VCaP (cell line): ENCODE measurements around the gene ZBED2.

ENCODE experiments used
- H3K27ac ChIP-seq: fragments of 450-650 bp; 2 replicates; pipeline ENCODE4 v1.5.1; 2017
- TF ChIP-seq, protein P1 (sequence below): fragments of 450-650 bp; conservative IDR thresholded peaks from 2 replicates; pipeline ENCODE4 v1.5.1; 2017; ENCODE audit warnings: mild to moderate bottlenecking, moderate library complexity

Gene ZBED2

DNA sequence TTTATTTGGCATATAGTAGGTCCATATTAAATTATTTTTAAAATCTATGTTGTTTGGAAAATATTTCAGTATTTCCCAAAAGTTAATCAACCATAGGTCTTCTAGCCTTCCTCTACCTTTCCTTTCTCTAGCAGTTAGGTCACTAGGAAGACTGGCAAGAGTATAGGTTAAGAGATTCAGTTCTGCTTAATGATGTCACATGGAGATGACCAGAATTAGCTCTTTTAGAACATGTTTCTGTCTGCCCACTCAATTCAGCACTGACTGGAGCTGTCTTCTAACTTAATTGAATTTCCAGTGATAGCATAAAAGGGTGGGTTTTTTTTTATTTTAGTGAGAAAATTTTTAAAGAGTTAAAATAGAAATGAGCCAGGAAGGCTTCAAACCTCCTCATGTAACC, 23.8 kb upstream of the ZBED2 start:
- H3K27ac ChIP-seq: no peak overlapping the region
- TF ChIP-seq, protein P1, sequence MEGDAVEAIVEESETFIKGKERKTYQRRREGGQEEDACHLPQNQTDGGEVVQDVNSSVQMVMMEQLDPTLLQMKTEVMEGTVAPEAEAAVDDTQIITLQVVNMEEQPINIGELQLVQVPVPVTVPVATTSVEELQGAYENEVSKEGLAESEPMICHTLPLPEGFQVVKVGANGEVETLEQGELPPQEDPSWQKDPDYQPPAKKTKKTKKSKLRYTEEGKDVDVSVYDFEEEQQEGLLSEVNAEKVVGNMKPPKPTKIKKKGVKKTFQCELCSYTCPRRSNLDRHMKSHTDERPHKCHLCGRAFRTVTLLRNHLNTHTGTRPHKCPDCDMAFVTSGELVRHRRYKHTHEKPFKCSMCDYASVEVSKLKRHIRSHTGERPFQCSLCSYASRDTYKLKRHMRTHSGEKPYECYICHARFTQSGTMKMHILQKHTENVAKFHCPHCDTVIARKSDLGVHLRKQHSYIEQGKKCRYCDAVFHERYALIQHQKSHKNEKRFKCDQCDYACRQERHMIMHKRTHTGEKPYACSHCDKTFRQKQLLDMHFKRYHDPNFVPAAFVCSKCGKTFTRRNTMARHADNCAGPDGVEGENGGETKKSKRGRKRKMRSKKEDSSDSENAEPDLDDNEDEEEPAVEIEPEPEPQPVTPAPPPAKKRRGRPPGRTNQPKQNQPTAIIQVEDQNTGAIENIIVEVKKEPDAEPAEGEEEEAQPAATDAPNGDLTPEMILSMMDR: no peak

DNA sequence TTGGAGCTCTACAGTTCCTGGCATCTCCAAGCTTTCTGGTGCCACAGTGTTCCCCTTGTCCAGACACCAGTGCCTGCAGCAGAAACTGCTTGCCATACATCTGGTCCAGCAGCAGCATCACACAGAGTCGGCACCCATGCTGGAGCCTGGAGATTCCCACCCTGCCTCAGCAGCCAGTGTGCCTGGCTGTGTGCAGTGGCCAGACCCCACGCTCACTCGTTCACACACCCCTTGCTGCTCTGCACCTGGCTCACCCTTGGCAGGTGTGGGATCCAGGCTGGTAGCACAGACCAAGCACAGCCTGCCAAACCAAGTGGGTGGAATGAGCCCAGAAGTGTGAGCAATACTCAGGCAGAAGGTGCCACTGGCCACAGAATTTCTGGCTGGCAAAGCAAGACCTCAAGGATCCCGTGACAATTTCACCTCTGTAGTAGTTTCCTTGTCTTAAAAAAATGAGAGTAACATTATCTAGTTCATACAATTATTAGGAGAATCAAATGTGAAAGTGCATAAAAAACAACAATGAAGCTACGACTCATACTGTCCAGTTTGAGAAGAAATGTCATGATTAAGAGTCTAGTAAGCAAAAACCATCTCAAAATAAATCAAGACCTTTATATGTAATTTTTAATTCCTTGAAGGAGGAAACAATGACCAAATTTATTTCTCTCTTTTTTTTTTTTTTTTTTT, 22.9 kb upstream of the ZBED2 start:
- TF ChIP-seq, protein P1: no peak
- H3K27ac ChIP-seq: no peak overlapping the region

DNA sequence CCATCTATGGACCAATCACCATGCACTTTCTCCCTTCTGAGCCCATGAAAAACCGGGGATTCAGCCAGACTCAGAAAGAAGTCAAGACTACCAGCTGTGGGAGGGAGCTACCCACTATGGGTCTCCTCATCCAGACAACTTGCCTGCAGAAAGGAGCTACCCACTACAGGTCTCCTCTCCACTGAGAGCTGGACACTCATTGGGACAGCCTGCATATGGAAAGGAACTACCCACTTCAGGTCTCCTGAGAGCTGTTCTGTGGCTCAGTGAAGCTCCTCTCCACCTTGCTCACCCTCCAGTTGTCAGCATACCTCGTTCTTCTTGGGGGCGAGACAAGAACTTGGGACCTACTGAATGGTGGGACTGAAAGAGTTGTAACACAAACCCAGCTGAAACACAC, 22.3 kb upstream of the ZBED2 start:
- TF ChIP-seq, protein P1: no peak
- no peak overlapping the region for H3K27ac ChIP-seq

DNA sequence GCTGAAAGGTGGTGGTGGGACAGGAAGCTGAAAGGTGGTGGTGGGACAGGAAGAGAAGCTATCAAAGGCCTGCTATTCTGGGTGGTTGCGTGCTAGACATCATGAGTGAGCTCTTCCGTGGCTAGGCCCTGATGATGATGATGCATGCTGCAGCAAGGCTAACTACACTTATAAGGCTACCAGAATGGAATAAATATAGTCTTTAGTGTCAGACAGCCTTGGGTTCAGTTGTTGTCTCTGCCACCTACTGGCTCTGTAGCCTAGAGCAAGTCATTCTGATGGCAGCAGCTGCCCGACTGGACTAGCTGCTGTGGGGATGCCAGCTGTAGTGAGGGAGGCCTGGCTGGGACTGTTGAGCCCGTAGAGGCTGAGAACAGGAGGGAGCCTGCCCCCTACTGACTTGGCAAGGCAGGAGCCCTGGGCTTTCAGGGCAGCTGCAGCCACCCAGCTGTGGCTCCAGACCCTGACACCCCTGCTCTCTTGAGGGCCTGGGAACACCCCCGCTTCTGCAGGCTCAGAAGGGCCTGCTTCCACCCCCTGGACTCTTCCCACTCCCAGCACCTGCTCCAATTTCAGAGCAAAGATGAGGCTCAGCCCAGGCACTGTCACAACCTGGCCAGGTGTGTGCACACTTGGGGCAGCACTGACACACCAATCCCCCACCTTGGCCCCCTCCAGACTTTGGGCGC, 21.4 kb upstream of the ZBED2 start:
- TF ChIP-seq, protein P1: no peak
- H3K27ac ChIP-seq: no peak overlapping the region

DNA sequence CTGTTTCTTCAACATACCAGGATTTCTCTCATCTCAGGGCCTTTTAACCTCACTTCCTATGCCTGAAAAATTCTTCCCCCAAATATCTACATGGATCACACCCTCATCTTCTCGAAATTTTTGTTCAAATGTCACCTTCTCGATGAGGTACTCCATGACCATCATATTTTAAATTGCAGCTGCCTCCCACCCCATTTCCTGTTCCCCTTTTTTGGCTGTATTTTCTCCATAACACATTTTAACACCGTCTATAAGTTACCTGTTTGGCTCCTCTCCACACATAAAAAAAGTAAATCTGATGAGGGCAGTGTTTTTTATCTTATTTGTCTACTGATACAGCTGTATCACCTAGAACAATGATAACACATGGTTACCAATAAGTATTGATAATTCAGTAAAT, 20.7 kb upstream of the ZBED2 start:
- TF ChIP-seq, protein P1: no peak
- no peak overlapping the region for H3K27ac ChIP-seq

DNA sequence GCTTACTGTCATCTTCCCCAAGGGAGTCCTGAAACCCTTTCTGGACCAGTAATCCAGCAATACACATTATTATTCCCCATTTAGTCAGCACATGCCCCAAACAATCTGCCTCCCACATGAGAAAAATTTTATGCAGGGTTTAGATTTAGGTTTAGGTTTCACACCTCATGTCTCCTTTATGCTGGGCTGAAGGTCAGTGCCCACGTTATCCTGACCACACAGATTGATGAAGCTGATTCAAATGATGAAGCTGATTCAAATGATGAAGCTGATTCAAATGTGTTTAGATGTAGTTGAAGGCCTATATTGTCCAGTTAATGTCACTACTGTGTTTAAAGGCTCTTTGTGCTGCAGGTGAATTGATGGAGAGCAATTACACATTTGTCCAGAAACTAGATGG, 18.1 kb upstream of the ZBED2 start:
- TF ChIP-seq, protein P1: no peak
- H3K27ac ChIP-seq: no peak overlapping the region

DNA sequence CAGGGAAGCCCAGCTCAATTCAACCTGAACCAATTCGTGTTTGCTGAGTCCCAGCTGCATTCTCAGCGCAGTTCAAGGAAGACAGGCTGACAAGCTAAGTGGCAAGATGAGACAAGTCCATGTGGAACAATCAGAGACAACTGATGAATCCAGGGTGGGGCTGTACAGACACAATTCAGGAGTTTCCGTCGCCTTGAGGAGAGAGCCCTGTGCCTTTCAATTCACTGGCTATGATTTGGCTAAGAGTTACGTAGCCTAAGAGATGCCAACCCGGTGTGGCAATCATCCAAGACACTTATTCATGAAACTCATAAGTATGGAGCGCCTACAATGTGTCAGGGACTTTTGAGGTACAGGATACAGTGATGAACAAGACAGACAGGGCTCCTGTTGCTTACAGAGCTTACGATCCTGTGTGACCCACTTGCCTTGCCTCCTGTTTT, 15.5 kb upstream of the ZBED2 start:
- TF ChIP-seq, protein P1: no peak
- H3K27ac ChIP-seq: no peak overlapping the region
